Measurements from ENCODE around the gene FGFRL1.

- TF ChIP-seq POLR2A (IDR thresholded peaks at IDR 0.05; ENCODE audit: low read length) (peak; percentile 40), GATA1 (IDR thresholded peaks at IDR 0.05; ENCODE audit: low read depth, low read length) (no peak)
These were observed 26.1 kb upstream of the FGFRL1 start for GRCh38 chr4:985123-985830.
